ENCODE data around the gene TTC7B.

GRCh38 chr14:90564496-90564895, 251.7 kb downstream of the TTC7B start:
- TF ChIP-seq CTCF (conservative IDR thresholded peaks at IDR 0.05 in 1 of 2, IDR thresholded peaks at IDR 0.05 in 1 of 2; ENCODE audit: low read depth in 1 of 2, low read length in 2 of 2) (no peak), EZH2 (IDR thresholded peaks at IDR 0.05; ENCODE audit: low read length, missing control alignments) (no peak)

Measured in fibroblast of lung (primary cell).